Measurements from ENCODE around the gene PELI1. TPM values are rescaled to one million over a fixed set of nuclear protein-coding genes. Genes with fewer than 3 reads are reported as not detected.
A peak's percentile ranks its signal among the peaks of the same experiment; 100 is the strongest.

PELI1 gene
- total and polyA plus RNA-seq, 2 experiments from 2014 or later: 2.8 to 7.8 TPM

DNA sequence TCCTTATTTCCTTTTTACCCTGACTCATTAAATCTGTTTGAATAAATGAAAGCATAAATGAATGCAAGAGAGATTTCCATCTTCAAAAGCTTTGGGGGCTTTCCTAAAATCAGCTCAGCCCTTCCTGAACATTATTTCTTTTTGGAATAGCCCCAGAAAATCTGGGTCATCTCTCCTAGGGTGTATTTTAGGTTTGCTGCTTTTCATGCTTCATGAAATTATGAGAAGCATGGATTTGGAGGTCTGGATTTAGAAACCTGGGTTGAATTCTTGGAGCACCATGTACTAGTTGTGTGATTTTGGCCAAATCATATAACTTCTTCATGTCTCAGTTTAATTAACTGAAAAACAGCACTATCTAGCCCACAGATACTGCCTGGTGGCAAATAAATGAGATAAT lies 24.0 kb upstream of the PELI1 start:
- no peaks in the 10 kb centered on the region for H3K27me3 ChIP-seq (replicated peaks; ENCODE audit: insufficient read depth)
- no peak for TF ChIP-seq EZH2 (IDR thresholded peaks at IDR 0.05; ENCODE audit: insufficient read depth, poor library complexity, severe bottlenecking)
- no peak for TF ChIP-seq EZH2phosphoT487 (IDR thresholded peaks at IDR 0.05; ENCODE audit: insufficient read depth, low read depth)
- in situ Hi-C loops (cut with MboI): no loop called here

DNA sequence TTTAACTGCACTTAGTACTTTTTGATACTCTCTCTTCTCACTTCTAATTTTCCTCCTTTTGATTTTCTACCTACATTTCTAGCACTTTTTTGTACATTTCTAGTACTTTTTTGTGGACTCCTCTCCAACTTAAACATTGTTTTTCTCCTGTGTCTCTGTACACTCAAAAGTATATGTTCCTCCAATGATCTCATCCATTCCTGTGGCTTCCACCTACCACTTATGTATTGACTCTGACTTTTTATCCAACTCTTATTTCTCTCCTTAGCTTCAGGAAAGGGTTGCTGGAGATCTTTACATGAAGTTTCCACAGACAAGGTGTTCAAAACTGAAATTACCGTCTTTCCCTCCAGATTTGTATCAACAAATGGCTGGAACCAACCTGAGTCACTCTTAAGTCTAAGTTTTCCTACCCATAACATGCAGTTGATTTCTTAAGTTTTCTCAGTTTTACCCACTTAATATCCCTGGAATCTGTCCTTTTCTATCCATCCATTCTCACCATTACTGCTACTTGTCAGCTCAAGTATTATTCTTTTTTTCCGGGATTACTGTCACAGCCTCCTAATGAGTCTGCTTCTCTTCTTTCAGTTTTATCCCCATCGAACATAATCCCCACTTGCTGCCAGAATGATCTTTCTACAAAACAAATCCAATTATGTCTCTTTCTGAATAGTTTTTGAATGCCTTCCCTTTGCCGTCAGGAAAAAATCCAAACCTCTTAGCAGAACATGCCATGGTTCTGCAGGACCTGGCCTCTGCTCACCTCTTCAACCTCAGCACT lies 22.6 kb upstream of the PELI1 start:
- Histone ChIP-seq H3K4me3 (no peak overlapping the region), H3K36me3 (ENCODE audit: low read depth) (no peaks in the 10 kb centered on the region), H2AFZ (no peak overlapping the region), H3K9me2 (ENCODE audit: insufficient read depth) (no peaks in the 10 kb centered on the region), H3K79me2 (ENCODE audit: insufficient read depth) (no peaks in the 10 kb centered on the region), H3K9ac (no peak overlapping the region), H3K4me2 (ENCODE audit: unreplicated experiment) (no peak overlapping the region), H4K20me1 (ENCODE audit: insufficient read depth) (no peaks in the 10 kb centered on the region), H3K27me3 (replicated peaks; ENCODE audit: insufficient read depth) (no peaks in the 10 kb centered on the region), H3K4me1 (ENCODE audit: insufficient read depth) (peaks cover 4% of the 10 kb centered on the region; the same call in 1 of the 2 replicates), H3F3A (ENCODE audit: insufficient read depth) (0 out of 2 replicates have a peak, but pooled peaks cover 3% of the 10 kb centered on the region), H3K9me3 (ENCODE audit: low read depth) (no peaks in the 10 kb centered on the region), H3K27ac (no peak overlapping the region)
- 80 to 82% methylated on average over 4 of the region's 4 CpGs for WGBS, 2 experiments (ENCODE audit: low coverage in 1 of 2, low lambda C conversion rate in 2 of 2, missing lambda C conversion rate in 2 of 2)
- TF ChIP-seq EZH2phosphoT487 (IDR thresholded peaks at IDR 0.05; ENCODE audit: insufficient read depth, low read depth) (no peak), EZH2 (IDR thresholded peaks at IDR 0.05; ENCODE audit: insufficient read depth, poor library complexity, severe bottlenecking) (no peak)
- in situ Hi-C loops (cut with MboI): no loop called here
- peak; percentile 17 for DNase-seq

More for the DNA sequence above, 24.0 kb upstream of the PELI1 start:
- no peak for DNase-seq
- H3K9me3 ChIP-seq (ENCODE audit: low read depth): no peaks in the 10 kb centered on the region
- no peak overlapping the region for H3K9ac ChIP-seq
- H3F3A ChIP-seq (ENCODE audit: insufficient read depth): 0 out of 2 replicates have a peak, but pooled peaks cover 3% of the 10 kb centered on the region
- no peak overlapping the region for H3K27ac ChIP-seq
- no peaks in the 10 kb centered on the region for H3K79me2 ChIP-seq (ENCODE audit: insufficient read depth)
- peaks cover 4% of the 10 kb centered on the region; the same call in 1 of the 2 replicates for H3K4me1 ChIP-seq (ENCODE audit: insufficient read depth)
- no peaks in the 10 kb centered on the region for H3K9me2 ChIP-seq (ENCODE audit: insufficient read depth)
- no peak overlapping the region for H2AFZ ChIP-seq
- H3K4me2 ChIP-seq (ENCODE audit: unreplicated experiment): no peak overlapping the region
- H3K36me3 ChIP-seq (ENCODE audit: low read depth): no peaks in the 10 kb centered on the region
- no peaks in the 10 kb centered on the region for H4K20me1 ChIP-seq (ENCODE audit: insufficient read depth)
- H3K4me3 ChIP-seq: no peak overlapping the region

DNA sequence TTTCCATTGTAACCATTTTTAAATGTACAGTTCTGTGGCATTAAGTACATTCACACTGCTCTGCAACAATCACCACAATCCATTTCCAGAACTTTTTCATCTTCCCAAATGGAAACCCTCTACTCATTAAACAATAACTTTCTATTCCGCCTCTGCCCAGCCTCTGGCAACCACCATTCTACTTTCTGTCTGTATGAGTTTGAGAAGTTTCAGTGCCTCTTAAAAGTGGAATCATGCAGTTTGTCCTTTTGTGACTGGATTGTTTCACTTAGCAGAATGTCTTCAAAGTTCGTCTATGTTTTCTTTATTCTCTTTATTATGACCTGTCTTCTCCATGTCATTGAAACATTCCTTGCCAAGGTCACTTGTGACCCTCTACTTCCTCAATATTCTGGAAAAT lies 22.0 kb upstream of the PELI1 start:
- H2AFZ ChIP-seq: no peak overlapping the region
- no peaks in the 10 kb centered on the region for H3K79me2 ChIP-seq (ENCODE audit: insufficient read depth)
- DNase-seq: no peak
- H3K27me3 ChIP-seq (replicated peaks; ENCODE audit: insufficient read depth): no peaks in the 10 kb centered on the region
- no peak overlapping the region for H3K4me2 ChIP-seq (ENCODE audit: unreplicated experiment)
- in situ Hi-C loops (cut with MboI): no loop called here
- TF ChIP-seq EZH2phosphoT487 (IDR thresholded peaks at IDR 0.05; ENCODE audit: insufficient read depth, low read depth) (no peak), EZH2 (IDR thresholded peaks at IDR 0.05; ENCODE audit: insufficient read depth, poor library complexity, severe bottlenecking) (no peak)
- no peak overlapping the region for H3K27ac ChIP-seq
- H3K36me3 ChIP-seq (ENCODE audit: low read depth): no peaks in the 10 kb centered on the region
- H3F3A ChIP-seq (ENCODE audit: insufficient read depth): 0 out of 2 replicates have a peak, but pooled peaks cover 3% of the 10 kb centered on the region
- H4K20me1 ChIP-seq (ENCODE audit: insufficient read depth): no peaks in the 10 kb centered on the region
- no peak overlapping the region for H3K4me3 ChIP-seq
- H3K4me1 ChIP-seq (ENCODE audit: insufficient read depth): peaks cover 4% of the 10 kb centered on the region; the same call in 1 of the 2 replicates
- no peaks in the 10 kb centered on the region for H3K9me3 ChIP-seq (ENCODE audit: low read depth)
- H3K9me2 ChIP-seq (ENCODE audit: insufficient read depth): no peaks in the 10 kb centered on the region
- 41 to 45% methylated on average over 2 of the region's 2 CpGs for WGBS, 2 experiments (ENCODE audit: low coverage in 1 of 2, low lambda C conversion rate in 2 of 2, missing lambda C conversion rate in 2 of 2)
- no peak overlapping the region for H3K9ac ChIP-seq

DNA sequence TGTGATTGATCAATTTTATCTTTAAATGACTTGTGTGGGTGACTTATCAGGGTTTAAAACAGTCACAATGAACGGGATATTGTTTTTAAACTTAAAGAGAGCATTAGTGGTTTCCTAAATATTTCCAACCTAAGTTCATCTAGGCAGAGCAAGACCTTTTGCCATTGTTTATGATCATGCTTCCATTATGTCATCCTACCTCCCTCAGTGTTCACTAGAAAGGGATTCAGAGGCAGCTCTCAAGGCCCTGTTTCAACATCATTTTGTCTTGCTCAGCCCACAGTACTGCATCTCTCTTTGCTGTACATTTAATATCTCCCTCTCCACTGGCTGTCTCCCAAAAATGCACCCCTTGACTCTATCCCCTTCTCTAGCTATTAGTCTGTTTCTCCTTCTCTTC lies 21.5 kb upstream of the PELI1 start:
- DNase-seq: peak; percentile 58
- H3K27ac ChIP-seq: no peak overlapping the region

More for the DNA sequence above, 21.5 kb upstream of the PELI1 start:
- Histone ChIP-seq H3K27me3 (replicated peaks; ENCODE audit: insufficient read depth) (no peaks in the 10 kb centered on the region), H3F3A (ENCODE audit: insufficient read depth) (0 out of 2 replicates have a peak, but pooled peaks cover 3% of the 10 kb centered on the region), H3K9ac (no peak overlapping the region), H3K9me3 (ENCODE audit: low read depth) (no peaks in the 10 kb centered on the region), H3K9me2 (ENCODE audit: insufficient read depth) (no peaks in the 10 kb centered on the region), H3K4me1 (ENCODE audit: insufficient read depth) (peaks cover 4% of the 10 kb centered on the region; the same call in 1 of the 2 replicates), H3K36me3 (ENCODE audit: low read depth) (no peaks in the 10 kb centered on the region), H3K79me2 (ENCODE audit: insufficient read depth) (no peaks in the 10 kb centered on the region), H3K4me2 (ENCODE audit: unreplicated experiment) (no peak overlapping the region), H4K20me1 (ENCODE audit: insufficient read depth) (no peaks in the 10 kb centered on the region), H3K4me3 (no peak overlapping the region), H2AFZ (no peak overlapping the region)
- 32 to 48% methylated on average over 1 of the region's 1 CpG for WGBS, 2 experiments (ENCODE audit: low coverage in 1 of 2, low lambda C conversion rate in 2 of 2, missing lambda C conversion rate in 2 of 2)
- in situ Hi-C loops (cut with MboI): no loop called here
- TF ChIP-seq EZH2phosphoT487 (IDR thresholded peaks at IDR 0.05; ENCODE audit: insufficient read depth, low read depth) (no peak), EZH2 (IDR thresholded peaks at IDR 0.05; ENCODE audit: insufficient read depth, poor library complexity, severe bottlenecking) (no peak)

Data from GM23248 (cell line).